ENCODE results near the gene INAFM2. TPM values are rescaled to one million over a fixed set of nuclear protein-coding genes. Genes with fewer than 3 reads are reported as not detected.

INAFM2 gene
- total and polyA plus RNA-seq, 9 donors, result 7.4 to 50.6 (median 30.6) TPM

DNA sequence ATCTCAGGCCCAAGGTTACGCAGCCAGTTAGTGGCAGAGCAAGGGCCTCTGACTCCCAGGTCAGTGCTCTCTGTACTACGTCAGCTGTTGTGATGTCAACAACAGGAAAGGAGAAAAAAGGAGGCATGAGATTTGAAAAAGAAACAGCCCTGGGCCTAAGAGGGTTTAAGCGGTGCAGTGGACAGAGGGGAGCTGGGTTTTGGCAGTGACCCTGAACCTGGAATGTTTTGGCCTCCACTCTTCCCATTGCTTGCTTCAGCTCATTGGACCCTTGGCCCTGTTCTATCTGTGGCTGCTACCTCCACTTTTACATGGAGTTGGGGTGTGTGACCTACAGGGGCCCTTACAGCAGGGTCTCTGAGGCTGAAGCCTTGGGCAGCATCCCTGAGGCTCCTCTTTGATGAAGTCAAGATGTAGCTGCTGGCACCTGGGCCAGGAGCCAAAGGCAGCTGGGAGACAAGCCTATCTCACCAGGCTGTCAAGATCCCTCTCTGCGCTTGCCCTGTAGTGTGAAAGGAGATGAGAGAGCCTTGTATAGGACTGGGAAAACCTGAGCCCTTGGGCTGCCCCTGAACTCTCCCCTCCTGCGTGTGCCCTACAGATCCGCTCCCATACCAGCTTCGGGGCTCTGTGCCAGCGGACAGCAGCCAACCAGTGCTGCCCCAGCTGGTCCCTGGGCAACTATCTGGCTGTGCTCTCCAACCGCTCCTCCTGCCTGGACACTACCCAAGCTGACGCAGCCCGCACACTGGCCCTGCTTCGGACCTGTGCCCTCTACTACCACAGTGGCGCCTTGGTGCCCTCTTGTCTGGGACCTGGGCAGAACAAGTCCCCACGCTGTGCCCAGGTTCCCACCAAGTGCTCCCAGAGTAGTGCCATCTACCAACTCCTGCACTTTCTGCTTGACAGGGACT is 43.2 kb downstream of the INAFM2 start:
- 74 to 90% (median 86%) methylated on average over 14 of the region's 14 CpGs for WGBS, 3 donors
- Histone ChIP-seq H3K27me3 (no peaks in the 10 kb centered on the region), H3K9me3 (no peaks in the 10 kb centered on the region), H3K27ac (no peak overlapping the region), H3K4me3 (no peak overlapping the region), H3K4me1 (ENCODE audit: insufficient read depth) (peaks cover 3% of the 10 kb centered on the region), H3K36me3 (no peaks in the 10 kb centered on the region)
- TF ChIP-seq POLR2A (IDR thresholded peaks at IDR 0.05), result no peak
- TF ChIP-seq EP300 (IDR thresholded peaks at IDR 0.05), result no peak
- TF ChIP-seq, protein P1, sequence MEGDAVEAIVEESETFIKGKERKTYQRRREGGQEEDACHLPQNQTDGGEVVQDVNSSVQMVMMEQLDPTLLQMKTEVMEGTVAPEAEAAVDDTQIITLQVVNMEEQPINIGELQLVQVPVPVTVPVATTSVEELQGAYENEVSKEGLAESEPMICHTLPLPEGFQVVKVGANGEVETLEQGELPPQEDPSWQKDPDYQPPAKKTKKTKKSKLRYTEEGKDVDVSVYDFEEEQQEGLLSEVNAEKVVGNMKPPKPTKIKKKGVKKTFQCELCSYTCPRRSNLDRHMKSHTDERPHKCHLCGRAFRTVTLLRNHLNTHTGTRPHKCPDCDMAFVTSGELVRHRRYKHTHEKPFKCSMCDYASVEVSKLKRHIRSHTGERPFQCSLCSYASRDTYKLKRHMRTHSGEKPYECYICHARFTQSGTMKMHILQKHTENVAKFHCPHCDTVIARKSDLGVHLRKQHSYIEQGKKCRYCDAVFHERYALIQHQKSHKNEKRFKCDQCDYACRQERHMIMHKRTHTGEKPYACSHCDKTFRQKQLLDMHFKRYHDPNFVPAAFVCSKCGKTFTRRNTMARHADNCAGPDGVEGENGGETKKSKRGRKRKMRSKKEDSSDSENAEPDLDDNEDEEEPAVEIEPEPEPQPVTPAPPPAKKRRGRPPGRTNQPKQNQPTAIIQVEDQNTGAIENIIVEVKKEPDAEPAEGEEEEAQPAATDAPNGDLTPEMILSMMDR (IDR thresholded peaks at IDR 0.05), result no peak
- peak in 2 of 5 donors; percentile 34 to 60 for DNase-seq
- intact Hi-C loops (cut with DNase I), result loop anchor here in 3 of 4 donors (5.0 to 10.0 kb wide), 3 partner anchors 56 to 82 kb away; partner anchors contain the start of gene ANKRD63 (in 1 of the 3)

DNA sequence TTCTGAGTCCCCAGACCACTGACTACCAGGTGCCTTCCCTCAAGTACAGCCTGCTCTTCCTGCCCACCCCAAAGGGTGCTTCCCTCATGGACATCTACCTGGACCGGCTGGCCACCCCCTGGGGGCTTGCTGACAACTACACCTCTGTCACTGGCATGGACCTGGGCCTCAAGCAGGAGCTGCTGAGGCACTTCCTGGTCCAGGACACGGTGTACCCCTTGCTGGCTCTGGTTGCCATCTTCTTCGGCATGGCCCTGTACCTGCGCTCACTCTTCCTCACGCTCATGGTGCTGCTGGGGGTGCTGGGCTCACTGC is 43.8 kb downstream of the INAFM2 start:
- TF ChIP-seq, protein P1 (IDR thresholded peaks at IDR 0.05), result no peak
- TF ChIP-seq EP300 (IDR thresholded peaks at IDR 0.05), result no peak
- intact Hi-C loops (cut with DNase I), result loop anchor here in 3 of 4 donors (5.0 to 10.0 kb wide), 3 partner anchors 55 to 83 kb away; partner anchors contain the start of gene ANKRD63 (in 1 of the 3)
- H3K4me1 ChIP-seq (ENCODE audit: insufficient read depth), result peaks cover 3% of the 10 kb centered on the region
- no peak for DNase-seq
- H3K4me3 ChIP-seq, result no peak overlapping the region
- no peak overlapping the region for H3K27ac ChIP-seq
- no peaks in the 10 kb centered on the region for H3K36me3 ChIP-seq
- no peaks in the 10 kb centered on the region for H3K9me3 ChIP-seq
- 72 to 85% (median 83%) methylated on average over 5 of the region's 5 CpGs for WGBS, 3 donors
- no peaks in the 10 kb centered on the region for H3K27me3 ChIP-seq

DNA sequence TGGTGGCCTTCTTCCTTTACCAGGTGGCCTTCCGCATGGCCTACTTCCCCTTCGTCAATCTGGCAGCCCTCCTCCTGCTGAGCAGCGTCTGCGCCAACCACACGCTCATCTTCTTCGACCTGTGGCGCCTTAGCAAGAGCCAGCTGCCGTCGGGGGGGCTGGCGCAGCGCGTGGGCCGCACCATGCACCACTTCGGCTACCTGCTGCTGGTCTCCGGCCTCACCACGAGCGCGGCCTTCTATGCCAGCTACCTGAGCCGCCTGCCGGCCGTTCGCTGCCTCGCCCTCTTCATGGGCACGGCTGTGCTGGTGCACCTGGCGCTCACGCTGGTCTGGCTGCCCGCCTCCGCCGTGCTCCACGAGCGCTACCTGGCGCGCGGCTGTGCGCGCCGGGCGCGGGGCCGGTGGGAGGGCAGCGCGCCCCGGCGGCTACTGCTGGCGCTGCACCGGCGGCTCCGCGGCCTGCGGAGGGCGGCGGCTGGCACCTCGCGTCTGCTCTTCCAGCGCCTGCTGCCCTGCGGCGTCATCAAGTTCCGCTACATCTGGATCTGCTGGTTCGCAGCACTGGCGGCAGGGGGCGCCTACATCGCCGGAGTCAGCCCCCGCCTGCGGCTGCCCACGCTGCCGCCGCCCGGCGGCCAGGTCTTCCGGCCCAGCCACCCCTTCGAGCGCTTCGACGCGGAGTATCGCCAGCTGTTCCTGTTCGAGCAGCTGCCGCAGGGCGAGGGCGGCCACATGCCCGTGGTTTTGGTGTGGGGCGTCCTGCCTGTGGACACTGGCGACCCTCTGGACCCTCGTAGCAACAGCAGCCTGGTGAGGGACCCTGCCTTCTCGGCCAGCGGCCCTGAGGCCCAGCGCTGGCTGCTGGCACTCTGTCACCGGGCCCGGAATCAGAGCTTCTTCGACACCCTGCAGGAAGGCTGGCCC is 44.5 kb downstream of the INAFM2 start:
- no peak for TF ChIP-seq POLR2A (IDR thresholded peaks at IDR 0.05)
- TF ChIP-seq, protein P1 (IDR thresholded peaks at IDR 0.05), result peak; percentile 71 to 92 (median 89)
- Histone ChIP-seq H3K4me1 (ENCODE audit: insufficient read depth) (peaks cover 3% of the 10 kb centered on the region), H3K4me3 (peak overlapping the region; percentile 22), H3K27me3 (no peaks in the 10 kb centered on the region), H3K36me3 (no peaks in the 10 kb centered on the region), H3K9me3 (no peaks in the 10 kb centered on the region), H3K27ac (no peak overlapping the region)
- peak; percentile 76 to 88 (median 80) for DNase-seq
- intact Hi-C loops (cut with DNase I), result loop anchor here in 3 of 4 donors (5.0 to 10.0 kb wide), 3 partner anchors 54 to 83 kb away; partner anchors contain the start of gene ANKRD63 (in 1 of the 3)
- 9 to 16% (median 10%) methylated on average over 48 to 91 of the region's 91 CpGs for WGBS, 3 donors

All from ovary (tissue), 9 donors.